Measurements from ENCODE around the gene IL17RA.

The IL17RA gene

DNA sequence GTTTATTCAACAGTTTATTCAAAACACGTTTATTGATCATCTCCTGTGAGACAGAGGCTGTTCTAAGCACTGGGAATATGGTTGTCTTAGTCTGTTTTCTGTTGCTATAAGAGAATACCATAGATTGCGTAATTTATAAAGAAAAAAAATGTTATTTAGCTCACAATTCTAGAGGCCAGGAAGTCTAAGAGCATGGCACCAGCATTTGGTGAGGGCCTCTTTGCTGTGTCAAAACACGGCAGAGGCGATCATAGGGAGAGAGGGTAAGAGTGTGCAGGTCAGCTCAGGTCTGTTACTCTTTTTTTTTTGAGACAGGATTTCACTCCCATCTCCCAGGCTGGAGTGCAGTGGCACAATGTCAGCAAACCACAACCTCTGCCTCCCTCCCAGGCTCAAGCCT is 5.2 kb upstream of the IL17RA start:
- H3K36me3 ChIP-seq = no peaks in the 10 kb centered on the region
- DNase-seq = no peak
- TF ChIP-seq, protein P1, sequence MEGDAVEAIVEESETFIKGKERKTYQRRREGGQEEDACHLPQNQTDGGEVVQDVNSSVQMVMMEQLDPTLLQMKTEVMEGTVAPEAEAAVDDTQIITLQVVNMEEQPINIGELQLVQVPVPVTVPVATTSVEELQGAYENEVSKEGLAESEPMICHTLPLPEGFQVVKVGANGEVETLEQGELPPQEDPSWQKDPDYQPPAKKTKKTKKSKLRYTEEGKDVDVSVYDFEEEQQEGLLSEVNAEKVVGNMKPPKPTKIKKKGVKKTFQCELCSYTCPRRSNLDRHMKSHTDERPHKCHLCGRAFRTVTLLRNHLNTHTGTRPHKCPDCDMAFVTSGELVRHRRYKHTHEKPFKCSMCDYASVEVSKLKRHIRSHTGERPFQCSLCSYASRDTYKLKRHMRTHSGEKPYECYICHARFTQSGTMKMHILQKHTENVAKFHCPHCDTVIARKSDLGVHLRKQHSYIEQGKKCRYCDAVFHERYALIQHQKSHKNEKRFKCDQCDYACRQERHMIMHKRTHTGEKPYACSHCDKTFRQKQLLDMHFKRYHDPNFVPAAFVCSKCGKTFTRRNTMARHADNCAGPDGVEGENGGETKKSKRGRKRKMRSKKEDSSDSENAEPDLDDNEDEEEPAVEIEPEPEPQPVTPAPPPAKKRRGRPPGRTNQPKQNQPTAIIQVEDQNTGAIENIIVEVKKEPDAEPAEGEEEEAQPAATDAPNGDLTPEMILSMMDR (IDR thresholded peaks at IDR 0.05; ENCODE audit: low read depth, low read length) = no peak
- no peaks in the 10 kb centered on the region for H3K27me3 ChIP-seq
- H3K4me3 ChIP-seq (ENCODE audit: low read depth, low read length) = no peak overlapping the region
- H3K4me1 ChIP-seq = no peaks in the 10 kb centered on the region
- no peaks in the 10 kb centered on the region for H3K9me3 ChIP-seq

DNA sequence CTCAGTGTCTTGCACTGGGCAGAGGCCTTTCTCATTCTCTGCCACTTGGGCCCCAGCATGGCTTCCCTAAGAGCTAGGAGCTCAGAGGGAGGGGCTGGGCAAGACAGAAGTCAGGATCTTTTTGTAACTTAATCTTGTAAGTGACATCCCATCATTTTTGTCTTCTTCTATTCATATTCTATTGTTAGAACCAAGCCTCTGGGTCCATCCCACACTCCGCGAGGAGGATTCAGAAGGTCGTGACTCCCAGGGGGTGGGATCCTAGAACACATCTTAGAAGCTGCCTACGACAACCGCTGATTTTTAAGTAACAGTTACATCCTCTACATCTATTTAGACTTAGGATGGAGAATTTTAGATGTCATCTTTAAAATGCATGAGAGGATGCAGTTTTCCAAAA is 1.5 kb upstream of the IL17RA start:
- H3K36me3 ChIP-seq = no peaks in the 10 kb centered on the region
- H3K4me3 ChIP-seq (ENCODE audit: low read depth, low read length) = no peak overlapping the region
- TF ChIP-seq, protein P1 (IDR thresholded peaks at IDR 0.05; ENCODE audit: low read depth, low read length) = no peak
- no peak for DNase-seq
- no peaks in the 10 kb centered on the region for H3K4me1 ChIP-seq
- peaks cover 9% of the 10 kb centered on the region for H3K27me3 ChIP-seq
- no peaks in the 10 kb centered on the region for H3K9me3 ChIP-seq

DNA sequence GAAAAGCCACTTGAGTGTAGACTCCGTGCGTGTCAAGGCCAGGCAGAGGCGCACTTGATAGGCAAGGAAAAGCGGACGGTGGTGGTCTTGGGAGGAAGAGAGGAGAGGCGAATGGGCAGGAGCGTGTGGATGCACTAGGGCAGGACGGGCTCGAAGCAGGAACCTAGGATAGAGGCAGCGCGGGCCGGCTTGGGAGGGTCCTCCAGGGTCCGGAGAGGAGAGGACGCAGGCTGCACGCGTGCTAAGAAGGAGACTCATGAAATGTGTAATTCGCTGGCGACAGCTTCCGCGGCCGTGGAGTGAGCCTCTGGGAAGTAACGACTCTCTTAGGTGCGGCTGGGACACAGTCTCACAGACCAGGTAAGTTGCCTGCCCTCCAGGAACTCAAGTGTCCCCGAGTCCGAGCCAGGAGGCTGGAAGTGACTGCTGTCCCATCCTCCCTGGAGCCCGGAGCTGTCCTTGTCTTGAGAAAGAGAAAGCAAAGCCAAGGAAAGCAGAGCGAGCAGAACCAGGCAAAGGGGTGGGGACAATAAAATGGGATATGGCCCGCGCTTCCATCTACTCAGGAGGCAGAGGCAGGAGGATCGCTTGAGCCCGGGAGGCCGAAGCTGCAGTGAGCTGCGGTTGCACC is 874 bp upstream of the IL17RA start:
- Histone ChIP-seq H3K9me3 (no peaks in the 10 kb centered on the region), H3K4me1 (no peaks in the 10 kb centered on the region), H3K27me3 (peaks cover 9% of the 10 kb centered on the region), H3K36me3 (no peaks in the 10 kb centered on the region), H3K4me3 (ENCODE audit: low read depth, low read length) (peak overlapping the region; percentile 56)
- TF ChIP-seq, protein P1 (IDR thresholded peaks at IDR 0.05; ENCODE audit: low read depth, low read length) = no peak
- DNase-seq = no peak

DNA sequence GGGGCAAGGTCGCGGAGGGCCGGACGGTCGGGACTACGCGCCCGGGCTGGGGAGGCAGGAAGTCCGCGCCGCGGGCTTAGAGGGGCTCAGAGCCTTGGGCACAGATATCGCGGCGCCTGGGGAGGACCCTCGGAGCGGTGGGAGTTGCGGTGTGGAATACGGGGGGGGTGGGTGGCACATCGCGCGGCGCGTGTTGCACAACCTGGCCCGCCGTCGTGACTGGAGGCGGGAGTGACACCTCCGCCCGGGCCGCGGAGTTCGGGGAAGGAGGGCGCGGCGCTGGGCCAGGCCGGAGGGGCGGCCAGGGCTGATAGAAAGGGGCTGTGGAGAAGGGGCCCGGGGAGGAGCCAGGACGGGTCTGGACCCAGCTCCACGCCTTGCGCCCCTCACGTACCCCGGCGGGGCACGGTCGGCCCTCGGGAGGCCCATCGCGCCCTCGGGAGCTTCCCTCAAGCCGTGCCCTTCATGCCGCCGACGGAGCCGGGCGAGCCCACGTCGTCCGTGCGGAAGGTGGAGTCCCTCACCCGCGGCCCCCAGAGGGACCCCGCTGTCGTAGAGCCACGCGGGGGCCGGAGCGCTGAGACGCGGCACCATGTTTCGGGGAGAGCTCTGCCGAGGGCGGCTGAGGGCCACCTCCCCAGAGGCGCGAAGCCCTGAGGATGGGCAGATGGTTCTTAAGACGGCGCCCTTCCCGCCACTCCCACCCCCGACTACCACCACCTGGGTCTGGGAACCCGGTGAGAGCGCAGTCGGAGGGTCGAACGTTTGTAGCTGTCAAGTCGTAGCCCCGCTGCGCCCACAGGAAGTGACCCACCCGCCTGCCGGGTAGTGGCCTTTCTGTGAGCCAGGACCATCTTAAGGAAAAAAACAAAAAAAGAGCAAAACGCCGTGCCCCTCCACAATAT is 729 bp downstream of the IL17RA start:
- H3K4me3 ChIP-seq (ENCODE audit: low read depth, low read length) = peak overlapping the region; percentile 56
- H3K9me3 ChIP-seq = no peaks in the 10 kb centered on the region
- no peaks in the 10 kb centered on the region for H3K36me3 ChIP-seq
- no peaks in the 10 kb centered on the region for H3K4me1 ChIP-seq
- no peak for DNase-seq
- TF ChIP-seq, protein P1 (IDR thresholded peaks at IDR 0.05; ENCODE audit: low read depth, low read length) = no peak
- peaks cover 9% of the 10 kb centered on the region for H3K27me3 ChIP-seq

DNA sequence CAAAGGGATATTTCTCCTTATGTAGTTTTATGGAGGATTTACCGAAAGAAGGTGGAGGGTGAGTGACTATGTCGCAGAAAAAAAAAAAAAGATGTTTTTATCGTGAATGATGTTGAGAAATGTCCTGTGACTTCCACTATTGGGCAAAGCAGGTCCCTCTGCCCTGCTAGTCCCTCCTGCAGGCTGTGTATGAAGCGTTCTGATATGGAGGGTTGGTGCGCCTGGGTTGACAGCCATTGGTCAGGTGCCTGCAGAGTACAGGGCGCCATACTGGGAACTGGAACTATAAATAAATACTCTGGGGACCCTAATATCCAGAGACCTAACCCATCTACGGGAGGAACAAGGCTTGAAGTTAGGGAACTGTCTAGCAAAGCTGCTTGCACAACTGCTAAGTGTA is 1.5 kb downstream of the IL17RA start:
- Histone ChIP-seq H3K4me3 (ENCODE audit: low read depth, low read length) (no peak overlapping the region), H3K4me1 (no peaks in the 10 kb centered on the region; the same call in 1 of the 2 replicates), H3K36me3 (no peaks in the 10 kb centered on the region), H3K27me3 (peaks cover 9% of the 10 kb centered on the region), H3K9me3 (no peaks in the 10 kb centered on the region)
- DNase-seq = no peak
- TF ChIP-seq, protein P1 (IDR thresholded peaks at IDR 0.05; ENCODE audit: low read depth, low read length) = no peak

All from BE2C (cell line).